Natural killer cell treated with Interleukin-12 subunit alpha and Interleukin-12 subunit beta and Interleukin-15 and Interleukin-18, amount 100 ng/mL, for 72 hours (primary cell): Measurements from ENCODE around the gene ZNF106. TPM values are rescaled to one million over a fixed set of nuclear protein-coding genes. Genes with fewer than 3 reads are reported as not detected.

Experiments
- ATAC-seq, 2 donors: fragments of 150-1000 bp; cut with Tn5 transposase in 1 of 2; sonication (Bioruptor Pico), chemical (Tn5 transposase) in 1 of 2; 2 replicates each; pipeline ENCODE4 v1.10.0; 2021
- DNase-seq: peaks from one replicate; pipeline ENCODE4 v3.0.0; 2022; ENCODE audit warnings: low spot score
- H3K27ac Mint-ChIP-seq, 2 donors: 1 replicate in 1 of 2; 2 replicates in 1 of 2; pipeline ENCODE4 v1.8.0; 2022; ENCODE audit warnings: mixed read lengths in 2 of 2, mild to moderate bottlenecking in 1 of 2, moderate library complexity in 1 of 2
- H3K27me3 Mint-ChIP-seq, 2 donors: 1 replicate in 1 of 2; 2 replicates in 1 of 2; pipeline ENCODE4 v1.8.0; 2022; ENCODE audit warnings: mixed read lengths in 2 of 2
- H3K36me3 Mint-ChIP-seq: one replicate; pipeline ENCODE4 v1.8.0; 2022; ENCODE audit warnings: mixed read lengths
- H3K4me1 Mint-ChIP-seq, 2 donors: 1 replicate in 1 of 2; 2 replicates in 1 of 2; pipeline ENCODE4 v1.8.0; 2022; ENCODE audit warnings: low read depth in 2 of 2, mixed read lengths in 2 of 2, mild to moderate bottlenecking in 1 of 2
- H3K4me3 Mint-ChIP-seq: one replicate; pipeline ENCODE4 v1.8.0; 2022; ENCODE audit warnings: mixed read lengths
- H3K9me3 Mint-ChIP-seq: 2 replicates; pipeline ENCODE4 v1.8.0; 2022; ENCODE audit warnings: mixed read lengths
- total RNA-seq, 2 donors: library from RNA; stranded (reverse); gene quantifications; one replicate each; pipeline ENCODE4 v1.2.3, GENCODE V29; 2022

The ZNF106 gene
- total RNA-seq, 2 donors from 2014 or later: 53.5 to 55.9 TPM

DNA sequence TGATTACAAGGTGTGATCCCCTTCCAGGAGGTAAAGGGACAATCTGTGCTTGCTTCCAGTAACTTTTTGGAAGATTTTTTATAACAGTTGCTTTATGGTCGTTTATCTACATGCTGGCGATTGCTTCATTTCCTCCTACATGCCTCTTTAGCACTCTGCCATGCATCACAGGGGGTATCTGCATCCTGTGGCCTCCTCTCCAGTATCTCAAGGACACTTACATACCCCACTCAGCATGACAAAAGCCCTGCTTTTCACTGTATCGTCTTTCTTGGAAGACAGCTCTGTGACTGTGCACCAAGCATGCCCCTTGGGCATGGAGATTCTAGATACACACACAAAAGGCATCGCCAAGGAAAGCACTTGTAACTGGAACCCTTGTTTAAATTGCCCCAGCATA is 106.3 kb downstream of the ZNF106 start:
- H3K4me3 Mint-ChIP-seq: no peak overlapping the region
- no peaks in the 10 kb centered on the region for H3K9me3 Mint-ChIP-seq
- H3K4me1 Mint-ChIP-seq: peaks cover 4 to 5% of the 10 kb centered on the region in 2 donors
- DNase-seq: no peak
- no peaks in the 10 kb centered on the region for H3K27me3 Mint-ChIP-seq
- H3K27ac Mint-ChIP-seq: no peak overlapping the region
- no peak for ATAC-seq
- no peaks in the 10 kb centered on the region for H3K36me3 Mint-ChIP-seq

DNA sequence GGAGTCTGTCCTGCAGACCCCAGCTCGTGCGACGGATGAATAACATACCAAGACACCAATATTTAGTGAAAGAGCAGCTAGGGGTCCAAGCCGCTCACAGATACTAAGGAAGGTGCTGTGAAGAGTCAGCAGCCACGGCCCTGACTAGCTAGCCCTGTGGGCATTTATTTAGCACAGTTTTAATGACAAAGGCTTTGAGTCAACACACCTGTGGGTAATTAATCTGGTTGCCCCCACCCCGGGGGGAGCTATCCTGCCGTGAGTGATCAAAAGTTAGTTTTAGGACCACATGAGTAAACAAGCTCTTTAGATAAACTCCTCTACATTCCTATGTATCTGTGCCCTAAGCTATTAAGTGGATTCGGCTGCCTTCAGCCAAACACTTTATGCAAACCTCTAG is 112.9 kb downstream of the ZNF106 start:
- DNase-seq: no peak
- ATAC-seq: no peak
- no peaks in the 10 kb centered on the region for H3K9me3 Mint-ChIP-seq
- H3K27me3 Mint-ChIP-seq: no peaks in the 10 kb centered on the region
- no peaks in the 10 kb centered on the region for H3K36me3 Mint-ChIP-seq
- H3K27ac Mint-ChIP-seq: no peak overlapping the region
- peaks cover 6% of the 10 kb centered on the region in 2 donors for H3K4me1 Mint-ChIP-seq
- H3K4me3 Mint-ChIP-seq: no peak overlapping the region

DNA sequence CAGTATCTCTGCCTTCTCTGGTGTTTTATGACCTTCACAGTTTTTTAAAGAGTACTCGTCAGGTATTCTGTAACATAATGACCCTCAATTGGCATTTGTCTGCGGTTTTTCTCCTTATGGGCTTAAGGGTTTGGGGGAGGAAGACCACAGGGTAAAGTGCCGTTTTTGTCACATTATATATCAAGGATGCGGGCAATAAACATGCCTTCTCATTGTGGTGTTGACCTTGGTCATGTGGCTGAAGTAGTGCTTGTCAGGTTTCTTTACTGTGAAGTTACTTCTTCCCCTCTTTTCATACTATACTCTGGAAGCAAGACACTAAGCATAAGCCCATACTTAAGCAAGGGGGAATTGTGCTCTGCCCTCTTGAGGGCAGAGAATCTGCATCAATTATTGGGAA is 115.0 kb downstream of the ZNF106 start:
- Mint-ChIP-seq H3K36me3 (no peaks in the 10 kb centered on the region), H3K27ac (no peak overlapping the region), H3K4me1 (peaks cover 6% of the 10 kb centered on the region in 2 donors), H3K9me3 (no peaks in the 10 kb centered on the region), H3K4me3 (no peak overlapping the region), H3K27me3 (no peaks in the 10 kb centered on the region)
- no peak for DNase-seq
- peak in 1 of 2 donors; percentile 44 for ATAC-seq

DNA sequence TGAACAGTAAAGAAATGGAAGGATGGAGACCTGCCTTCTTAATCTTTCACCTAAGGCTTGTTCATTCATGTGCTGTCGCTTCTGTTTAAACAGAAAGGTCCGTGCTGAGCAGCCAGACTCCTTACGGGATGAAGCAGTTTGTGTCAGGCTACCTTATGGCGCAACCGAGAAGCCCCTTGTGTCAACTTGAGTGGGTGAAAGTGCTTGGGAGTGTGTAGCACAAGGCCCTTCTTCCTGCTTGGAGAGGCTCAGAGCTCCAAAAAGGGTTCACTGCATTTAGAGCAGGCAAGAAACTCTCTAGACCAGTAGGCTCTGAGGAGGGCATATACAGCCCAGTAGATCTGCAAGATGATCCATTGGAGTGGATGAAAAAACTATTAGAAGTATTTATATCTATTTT is 115.7 kb downstream of the ZNF106 start:
- Mint-ChIP-seq H3K9me3 (no peaks in the 10 kb centered on the region), H3K27me3 (no peaks in the 10 kb centered on the region), H3K36me3 (no peaks in the 10 kb centered on the region), H3K4me1 (peaks cover 6% of the 10 kb centered on the region in 2 donors), H3K4me3 (no peak overlapping the region), H3K27ac (no peak overlapping the region)
- DNase-seq (no peak), ATAC-seq (no peak)

DNA sequence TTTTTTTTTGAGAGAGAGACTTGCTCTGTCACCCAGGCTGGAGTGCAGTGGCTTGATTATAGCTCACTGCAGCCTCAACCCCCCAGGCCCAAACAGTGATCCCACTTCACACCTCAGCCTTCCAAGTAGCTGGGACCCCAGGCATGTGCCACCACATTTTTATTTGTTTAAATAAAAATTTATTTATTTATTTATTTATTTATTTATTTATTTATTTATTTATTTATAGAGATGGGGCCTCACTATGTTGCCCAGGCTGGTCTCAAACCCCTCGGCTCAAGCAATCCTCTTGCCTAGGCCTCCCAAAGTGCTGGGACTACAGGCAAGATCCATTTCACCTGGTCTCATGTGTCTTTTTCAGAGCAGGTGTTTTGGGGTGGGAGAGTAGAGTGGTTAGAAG is 116.1 kb downstream of the ZNF106 start:
- no peaks in the 10 kb centered on the region for H3K27me3 Mint-ChIP-seq
- DNase-seq: no peak
- H3K4me1 Mint-ChIP-seq: peaks cover 6% of the 10 kb centered on the region in 2 donors
- H3K4me3 Mint-ChIP-seq: no peak overlapping the region
- no peaks in the 10 kb centered on the region for H3K9me3 Mint-ChIP-seq
- no peak overlapping the region for H3K27ac Mint-ChIP-seq
- ATAC-seq: no peak
- H3K36me3 Mint-ChIP-seq: no peaks in the 10 kb centered on the region

DNA sequence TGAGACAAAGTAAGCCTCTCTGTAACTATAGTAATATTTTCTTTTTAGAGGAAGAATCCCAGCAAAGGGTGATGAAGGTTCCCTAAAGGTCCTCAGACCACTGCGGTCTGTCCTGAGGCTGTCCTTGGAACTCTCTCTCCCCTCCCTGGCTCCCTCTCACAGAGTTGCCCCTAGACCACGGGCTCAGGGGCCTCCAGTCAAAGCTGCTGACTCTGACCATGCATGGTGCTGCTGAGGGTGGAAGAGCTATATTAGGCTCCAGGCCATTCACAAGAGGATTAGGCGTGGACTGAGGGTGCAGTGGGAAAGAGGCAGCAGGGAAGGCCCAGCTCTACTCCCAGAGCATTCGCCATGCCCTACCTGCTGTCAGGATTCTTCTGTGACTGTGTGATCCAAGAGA is 117.0 kb downstream of the ZNF106 start:
- Mint-ChIP-seq H3K27ac (no peak overlapping the region), H3K36me3 (no peaks in the 10 kb centered on the region), H3K4me1 (peaks cover 6% of the 10 kb centered on the region in 2 donors), H3K9me3 (no peaks in the 10 kb centered on the region), H3K27me3 (no peaks in the 10 kb centered on the region), H3K4me3 (no peak overlapping the region)
- DNase-seq: no peak
- no peak for ATAC-seq

DNA sequence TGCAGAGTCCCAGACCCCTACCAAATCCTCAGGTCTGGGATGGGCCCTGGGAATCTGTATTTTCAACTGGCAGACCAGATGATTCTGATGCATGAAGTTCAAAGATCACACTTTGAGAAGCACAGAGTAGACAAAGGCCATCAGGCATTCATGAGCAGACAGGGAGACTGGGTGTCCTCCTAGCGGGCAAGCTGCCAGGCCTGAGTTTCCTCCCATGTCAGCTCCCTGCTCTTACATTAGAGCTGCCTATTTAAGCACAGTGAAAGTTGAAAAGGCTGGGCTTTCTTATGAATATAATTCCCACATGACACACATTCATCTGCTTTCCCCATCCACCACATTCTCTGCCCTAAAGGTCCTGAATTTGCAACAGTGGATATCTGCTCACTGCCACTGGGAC is 117.7 kb downstream of the ZNF106 start:
- DNase-seq (no peak), ATAC-seq (no peak)
- Mint-ChIP-seq H3K4me3 (no peak overlapping the region), H3K4me1 (peaks cover 6% of the 10 kb centered on the region in 2 donors), H3K9me3 (no peaks in the 10 kb centered on the region), H3K27ac (no peak overlapping the region), H3K27me3 (no peaks in the 10 kb centered on the region), H3K36me3 (no peaks in the 10 kb centered on the region)

DNA sequence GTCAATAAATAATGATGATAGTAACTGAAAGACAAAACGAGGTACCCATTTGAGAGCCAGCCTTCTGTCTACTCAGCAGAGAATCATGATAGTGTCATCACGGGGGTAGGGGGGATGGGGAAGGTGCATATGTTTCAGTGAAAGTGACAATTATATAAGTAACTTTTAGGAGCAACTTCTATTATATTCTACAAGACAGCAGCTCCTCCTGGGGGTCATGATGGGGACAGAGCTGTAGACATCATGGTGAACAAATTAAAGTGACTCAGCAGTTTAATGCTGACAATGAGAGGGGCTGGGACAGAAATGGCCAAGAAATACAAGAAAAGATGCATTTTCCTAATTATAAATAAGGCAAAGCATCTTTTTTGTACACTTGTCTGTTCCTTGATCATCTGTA is 119.8 kb downstream of the ZNF106 start:
- H3K9me3 Mint-ChIP-seq: no peaks in the 10 kb centered on the region
- DNase-seq: no peak
- no peak overlapping the region for H3K27ac Mint-ChIP-seq
- H3K4me3 Mint-ChIP-seq: no peak overlapping the region
- no peak for ATAC-seq
- H3K4me1 Mint-ChIP-seq: peaks cover 3 to 4% of the 10 kb centered on the region in 2 donors
- no peaks in the 10 kb centered on the region for H3K36me3 Mint-ChIP-seq
- no peaks in the 10 kb centered on the region for H3K27me3 Mint-ChIP-seq

DNA sequence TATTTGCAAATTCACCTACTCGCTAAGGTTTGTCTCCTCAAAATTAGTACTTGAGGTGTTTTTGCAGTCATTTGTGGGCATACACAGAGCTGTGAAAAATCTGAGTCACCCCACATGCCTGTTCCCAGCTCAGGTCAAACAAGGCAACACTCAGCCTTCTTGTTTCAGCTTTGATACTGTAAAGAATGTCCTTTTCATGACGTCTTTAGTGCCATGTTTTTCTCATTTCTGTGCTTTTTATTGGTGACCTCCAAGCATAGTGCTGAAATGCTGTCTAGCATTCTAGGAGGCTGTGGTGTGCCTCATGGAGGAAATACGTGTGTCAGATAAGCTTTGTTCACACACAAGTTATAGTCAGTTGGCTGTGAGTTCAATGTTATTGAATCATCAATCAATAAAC is 122.8 kb downstream of the ZNF106 start:
- Mint-ChIP-seq H3K4me3 (no peak overlapping the region), H3K9me3 (no peaks in the 10 kb centered on the region), H3K36me3 (no peaks in the 10 kb centered on the region), H3K4me1 (no peaks in the 10 kb centered on the region), H3K27ac (no peak overlapping the region), H3K27me3 (no peaks in the 10 kb centered on the region)
- DNase-seq: no peak
- no peak for ATAC-seq

DNA sequence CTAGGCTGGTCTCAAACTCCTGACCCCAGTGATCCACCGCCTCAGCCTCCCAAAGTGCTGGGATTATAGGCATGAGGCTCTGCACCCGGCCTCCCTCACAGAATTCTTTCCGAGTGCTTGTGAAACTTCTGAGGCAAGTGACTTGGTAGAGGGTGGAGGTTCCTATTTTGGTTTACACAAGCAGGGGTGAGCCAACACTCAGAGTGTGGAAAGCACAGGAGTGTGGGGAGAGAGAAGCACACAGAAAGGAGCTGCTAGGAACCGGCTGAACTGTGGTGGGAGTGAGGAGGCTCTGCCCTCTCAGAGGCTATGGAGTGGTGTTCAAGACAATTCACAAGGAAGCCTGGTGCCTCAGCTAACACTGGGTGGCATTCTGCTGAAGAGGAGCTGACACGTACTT is 123.9 kb downstream of the ZNF106 start:
- DNase-seq: no peak
- Mint-ChIP-seq H3K36me3 (no peaks in the 10 kb centered on the region), H3K4me3 (no peak overlapping the region), H3K27ac (no peak overlapping the region), H3K27me3 (no peaks in the 10 kb centered on the region), H3K4me1 (no peaks in the 10 kb centered on the region), H3K9me3 (no peaks in the 10 kb centered on the region)
- ATAC-seq: no peak

DNA sequence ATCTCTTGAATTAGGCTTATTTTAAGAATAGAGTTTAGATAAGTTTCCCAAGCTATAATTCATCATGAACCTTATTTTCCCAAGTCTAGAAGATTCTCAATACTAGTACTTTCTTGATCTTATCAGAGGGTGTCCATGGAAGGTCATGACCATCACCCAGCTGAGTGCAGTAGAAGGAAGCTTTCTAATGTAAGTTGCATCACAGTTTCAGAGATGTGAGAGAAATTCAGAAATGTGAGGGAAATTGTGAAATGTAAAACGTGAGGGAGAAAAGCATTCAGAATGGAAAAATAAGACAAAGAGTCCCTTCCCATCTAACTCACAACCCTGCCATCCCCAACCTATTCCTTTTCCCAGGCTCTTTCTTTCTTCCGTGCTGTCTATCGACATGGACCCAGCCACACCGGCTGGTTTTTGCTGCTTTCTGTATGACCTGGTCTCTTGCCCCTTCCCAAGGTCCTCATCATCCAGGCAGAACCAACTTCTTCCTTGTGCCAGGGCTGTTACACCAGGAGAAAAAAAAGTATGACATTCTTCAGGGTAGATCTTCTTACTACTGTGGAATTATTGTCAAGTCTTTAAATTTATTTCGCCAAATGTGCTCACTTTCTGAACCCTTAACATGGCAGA is 124.9 kb downstream of the ZNF106 start:
- H3K9me3 Mint-ChIP-seq: no peaks in the 10 kb centered on the region
- no peaks in the 10 kb centered on the region for H3K27me3 Mint-ChIP-seq
- H3K4me1 Mint-ChIP-seq: no peaks in the 10 kb centered on the region
- no peaks in the 10 kb centered on the region for H3K36me3 Mint-ChIP-seq
- ATAC-seq (no peak), DNase-seq (no peak)
- no peak overlapping the region for H3K4me3 Mint-ChIP-seq
- H3K27ac Mint-ChIP-seq: no peak overlapping the region

DNA sequence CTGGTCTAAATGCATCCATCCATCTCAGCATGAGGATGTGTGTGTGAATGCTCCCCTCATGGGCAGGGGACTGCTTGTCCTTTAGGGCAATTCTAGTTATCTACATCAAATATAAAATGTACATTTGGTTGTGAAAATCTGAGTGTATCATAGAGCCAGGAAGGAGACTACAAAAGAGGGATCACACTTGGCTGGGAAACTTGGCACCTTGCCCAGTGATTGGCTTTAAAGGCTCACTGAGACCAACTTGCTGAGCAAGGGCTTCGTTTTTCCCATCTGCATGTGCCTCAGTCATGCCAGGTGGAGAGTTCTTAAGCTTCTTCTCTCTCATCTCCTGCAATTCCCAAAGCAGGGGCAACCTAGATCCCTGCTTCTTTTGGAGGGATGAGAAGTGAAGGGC is 126.4 kb downstream of the ZNF106 start:
- no peak for DNase-seq
- no peak for ATAC-seq
- Mint-ChIP-seq H3K27me3 (no peaks in the 10 kb centered on the region), H3K9me3 (no peaks in the 10 kb centered on the region), H3K36me3 (no peaks in the 10 kb centered on the region), H3K4me3 (no peak overlapping the region), H3K27ac (no peak overlapping the region), H3K4me1 (no peaks in the 10 kb centered on the region)

DNA sequence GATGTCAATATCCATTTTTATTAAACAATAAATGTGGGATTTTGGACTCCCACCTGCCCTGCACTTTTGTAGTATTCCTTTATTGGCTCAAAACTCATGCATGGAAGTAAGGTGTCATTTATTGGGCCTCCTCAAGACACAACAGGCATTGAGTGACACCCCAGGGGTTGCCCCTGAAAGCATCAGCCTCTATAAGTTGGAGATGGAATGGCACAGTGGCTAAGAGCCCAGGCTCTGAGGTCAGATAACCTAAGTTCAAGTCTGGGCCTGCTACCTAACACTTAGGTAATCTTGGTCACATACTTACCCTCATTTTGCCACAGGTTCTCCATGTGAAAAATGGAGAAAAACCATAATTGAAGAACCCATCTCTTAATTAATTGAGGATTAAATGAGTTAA is 127.0 kb downstream of the ZNF106 start:
- H3K9me3 Mint-ChIP-seq: no peaks in the 10 kb centered on the region
- H3K27ac Mint-ChIP-seq: no peak overlapping the region
- DNase-seq (no peak), ATAC-seq (no peak)
- no peaks in the 10 kb centered on the region for H3K36me3 Mint-ChIP-seq
- no peaks in the 10 kb centered on the region for H3K27me3 Mint-ChIP-seq
- H3K4me1 Mint-ChIP-seq: no peaks in the 10 kb centered on the region
- no peak overlapping the region for H3K4me3 Mint-ChIP-seq

DNA sequence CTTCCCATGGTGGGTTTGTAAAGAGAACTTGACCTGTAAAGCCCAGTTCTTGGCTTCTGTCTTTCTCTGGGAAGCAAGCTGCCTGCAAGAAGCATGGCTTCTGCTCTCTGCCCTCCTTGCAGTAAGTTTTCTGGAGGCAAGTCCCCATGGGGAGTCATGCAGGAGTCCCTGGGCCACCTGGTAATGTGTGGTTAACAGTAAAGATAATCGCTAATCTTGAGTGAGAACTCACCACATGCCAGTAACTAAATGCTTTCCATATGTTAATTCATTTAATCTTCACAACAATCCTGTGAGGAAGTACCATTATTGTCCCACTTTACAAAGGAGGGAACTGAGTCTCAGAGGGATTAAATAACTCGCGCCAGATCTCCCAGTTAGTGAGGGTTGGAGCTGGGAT is 127.5 kb downstream of the ZNF106 start:
- H3K36me3 Mint-ChIP-seq: no peaks in the 10 kb centered on the region
- H3K4me3 Mint-ChIP-seq: no peak overlapping the region
- H3K4me1 Mint-ChIP-seq: no peaks in the 10 kb centered on the region
- no peak overlapping the region for H3K27ac Mint-ChIP-seq
- no peak for DNase-seq
- ATAC-seq: no peak
- no peaks in the 10 kb centered on the region for H3K27me3 Mint-ChIP-seq
- no peaks in the 10 kb centered on the region for H3K9me3 Mint-ChIP-seq
